Activated CD8-positive, alpha-beta memory T cell treated with anti-CD3 and anti-CD28 coated beads, Interleukin-2, amount 50 U/mL, for 24 hours (primary cell): ENCODE data around the gene SH2D7.

Experiments used
- DNase-seq: peaks from one replicate; pipeline ENCODE4 v3.0.0-alpha.2; 2020; ENCODE audit errors: extremely low read depth

The SH2D7 gene

GRCh38 chr15:78077871-78078210 is 14.5 kb upstream of the SH2D7 start:
- no peak for DNase-seq

- DNase-seq = no peak
Measured at GRCh38 chr15:78079298-78080087, 12.9 kb upstream of the SH2D7 start.

- DNase-seq = no peak
Measured at GRCh38 chr15:78080088-78080460, 12.3 kb upstream of the SH2D7 start.

GRCh38 chr15:78082106-78082742 is 10.1 kb upstream of the SH2D7 start:
- no peak for DNase-seq

- no peak for DNase-seq
Measured at GRCh38 chr15:78082743-78083110, 9.6 kb upstream of the SH2D7 start.

GRCh38 chr15:78083186-78083585 is 9.2 kb upstream of the SH2D7 start:
- no peak for DNase-seq

- no peak for DNase-seq
Measured at GRCh38 chr15:78083687-78084448, 8.5 kb upstream of the SH2D7 start.

- DNase-seq = no peak
Measured at GRCh38 chr15:78084449-78084750, 8.0 kb upstream of the SH2D7 start.

- no peak for DNase-seq
Measured at GRCh38 chr15:78085928-78086327, 6.4 kb upstream of the SH2D7 start.

GRCh38 chr15:78087951-78088772 is 4.2 kb upstream of the SH2D7 start:
- DNase-seq = no peak

- DNase-seq = no peak
Measured at GRCh38 chr15:78088773-78089080, 3.6 kb upstream of the SH2D7 start.

- no peak for DNase-seq
Measured at GRCh38 chr15:78090422-78091063, 1.8 kb upstream of the SH2D7 start.

GRCh38 chr15:78093242-78094020 is 1.1 kb downstream of the SH2D7 start:
- DNase-seq = no peak

- no peak for DNase-seq
Measured at GRCh38 chr15:78097667-78098066, 5.3 kb downstream of the SH2D7 start.

GRCh38 chr15:78098131-78098755 is 5.9 kb downstream of the SH2D7 start:
- no peak for DNase-seq

- DNase-seq = no peak
Measured at GRCh38 chr15:78100886-78101285, 8.5 kb downstream of the SH2D7 start.

- no peak for DNase-seq
Measured at GRCh38 chr15:78101423-78102105, 9.2 kb downstream of the SH2D7 start.

GRCh38 chr15:78102211-78102610 is 9.8 kb downstream of the SH2D7 start:
- no peak for DNase-seq

GRCh38 chr15:78102741-78103140 is 10.4 kb downstream of the SH2D7 start:
- DNase-seq = no peak
